K562 (cell line): ENCODE measurements around the gene PDIA3. TPM values are rescaled to one million over a fixed set of nuclear protein-coding genes. Genes with fewer than 3 reads are reported as not detected.
"Not testable (repeated sequence)": the region's sequence is repeated elsewhere in the genome, so short reads cannot be mapped to it uniquely, and the experiment has no call there.

Experiments used
- CBX1 ChIP-seq: sonication (generic); IDR thresholded peaks from 2 replicates; pipeline ENCODE4 v1.6.1; 2016; ENCODE audit warnings: antibody characterized with exemption, low read depth, mild to moderate bottlenecking
- CCNT2 ChIP-seq: IDR thresholded peaks from 2 replicates; pipeline ENCODE4 v1.6.1; 2011; ENCODE audit warnings: borderline replicate concordance, low read depth, mild to moderate bottlenecking, moderate library complexity, mixed read lengths, low read length; ENCODE audit not compliant: insufficient read length; ENCODE audit errors: extremely low read depth
- CGGBP1 ChIP-seq: fragments of 250-450 bp; sonication (Bioruptor Pico); IDR thresholded peaks from 2 replicates; pipeline ENCODE4 v1.9.0; 2021; ENCODE audit warnings: mild to moderate bottlenecking
- CTBP1 ChIP-seq: fragments of 450-650 bp; IDR thresholded peaks from 2 replicates; pipeline ENCODE4 v1.6.1; 2016; ENCODE audit warnings: borderline replicate concordance
- ELF1 ChIP-seq: fragments of 200-800 bp; sonication (Bioruptor generic); IDR thresholded peaks from 2 replicates; pipeline ENCODE4 v1.6.1; 2016; ENCODE audit warnings: missing genetic modification characterization, missing compliant biosample characterization
- EP400 ChIP-seq: fragments of 450-650 bp; IDR thresholded peaks from 2 replicates; pipeline ENCODE4 v1.6.1; 2017; ENCODE audit warnings: antibody characterized with exemption, mild to moderate bottlenecking, moderate library complexity
- ESRRA ChIP-seq: fragments of 450-650 bp; IDR thresholded peaks from 2 replicates; pipeline ENCODE4 v1.6.1; 2014; ENCODE audit warnings: low read depth, mild to moderate bottlenecking, moderate library complexity, borderline replicate concordance
- FOXM1 ChIP-seq, 2 experiments: fragments of 450-650 bp in 1 of 2; sonication (generic) in 1 of 2; formaldehyde crosslinking in 1 of 2; IDR thresholded peaks; 2 replicates each; pipeline versions ENCODE4 v1.6.1 to v1.9.0; 2017 to 2022; ENCODE audit warnings: low read depth in 2 of 2, mild to moderate bottlenecking in 2 of 2, missing genetic modification reagents in 1 of 2, moderate library complexity in 1 of 2
- MAZ ChIP-seq, 2 experiments: fragments of 450-650 bp in 1 of 2; sonication (generic) in 1 of 2; formaldehyde crosslinking; IDR thresholded peaks in 1 of 2; conservative IDR thresholded peaks in 1 of 2; 2 replicates each; pipeline versions ENCODE4 v1.4.0 to v1.5.0; 2020; ENCODE audit warnings: mild to moderate bottlenecking in 1 of 2, missing genetic modification reagents in 1 of 2
- POLR2A ChIP-seq: fragments of 450-650 bp; conservative IDR thresholded peaks from 2 replicates; pipeline ENCODE4 v1.6.1; 2016
- RBBP5 ChIP-seq: fragments of 200-600 bp; sonication (generic); IDR thresholded peaks from 2 replicates; pipeline ENCODE4 v1.6.1; 2012; ENCODE audit warnings: borderline replicate concordance, mild to moderate bottlenecking, low read length, control low read depth, inconsistent platforms; ENCODE audit not compliant: insufficient read depth, poor library complexity, severe bottlenecking
- SMAD4 ChIP-seq: fragments of 250-450 bp; sonication (Bioruptor Pico); conservative IDR thresholded peaks from 2 replicates; pipeline ENCODE4 v1.8.0; 2021; ENCODE audit warnings: inconsistent platforms, mild to moderate bottlenecking, moderate library complexity
- SP1 ChIP-seq: sonication (generic); formaldehyde crosslinking; IDR thresholded peaks from 2 replicates; pipeline ENCODE4 v1.8.1; 2022; ENCODE audit warnings: mild to moderate bottlenecking, missing genetic modification reagents
- STAG1 ChIP-seq: sonication (generic); formaldehyde crosslinking; IDR thresholded peaks from 2 replicates; pipeline ENCODE4 v1.5.0; 2020; ENCODE audit warnings: missing genetic modification reagents, borderline replicate concordance
- ZFX ChIP-seq: sonication (generic); formaldehyde crosslinking; IDR thresholded peaks from 2 replicates; pipeline ENCODE4 v1.8.0; 2022; ENCODE audit warnings: mild to moderate bottlenecking, missing genetic modification reagents, moderate library complexity
- polyA plus RNA-seq, 8 experiments: library from polyadenylated mRNA; depleted of rRNA in 4 of 8; stranded (reverse) in 5 of 8; unstranded in 3 of 8; fragments of >200 nt; fragmentation: Nextera tagmentation in 2 of 8; fragmentation: Illumina TruSeq in 1 of 8; extraction: Ambion mirVana in 2 of 8; extraction: Trizol in 1 of 8; gene quantifications; 2 replicates each; pipeline versions ENCODE4 v1.2.1 to v1.2.3, GENCODE V29; 2011 to 2014; ENCODE audit warnings: inconsistent platforms in 1 of 8, missing spikeins in 1 of 8
- total RNA-seq, 7 experiments: library from RNA; depleted of rRNA in 6 of 7; stranded (reverse); fragments of >200 nt in 6 of 7; fragmentation: Illumina TruSeq in 2 of 7; extraction: Trizol in 2 of 7; gene quantifications; 2 replicates each; pipeline versions ENCODE4 v1.2.1 to v1.2.3, GENCODE V29; 2011 to 2021; ENCODE audit warnings: low replicate concordance in 1 of 7
- TF ChIP-seq, protein P1 (sequence below): sonication (generic); formaldehyde crosslinking; IDR thresholded peaks from 2 replicates; pipeline ENCODE4 v1.8.0; 2023; ENCODE audit warnings: mild to moderate bottlenecking, missing genetic modification reagents
- TF ChIP-seq, protein P2 (sequence below): sonication (generic); formaldehyde crosslinking; IDR thresholded peaks from 2 replicates; pipeline ENCODE4 v1.8.0; 2022; ENCODE audit warnings: mild to moderate bottlenecking, missing genetic modification reagents

PDIA3 gene
- total and polyA plus RNA-seq, 9 of the 15 experiments (the other 6 are each of a cell fraction or from before 2014, with no cell fraction given) = 13.5 to 386 (median 149) TPM

DNA sequence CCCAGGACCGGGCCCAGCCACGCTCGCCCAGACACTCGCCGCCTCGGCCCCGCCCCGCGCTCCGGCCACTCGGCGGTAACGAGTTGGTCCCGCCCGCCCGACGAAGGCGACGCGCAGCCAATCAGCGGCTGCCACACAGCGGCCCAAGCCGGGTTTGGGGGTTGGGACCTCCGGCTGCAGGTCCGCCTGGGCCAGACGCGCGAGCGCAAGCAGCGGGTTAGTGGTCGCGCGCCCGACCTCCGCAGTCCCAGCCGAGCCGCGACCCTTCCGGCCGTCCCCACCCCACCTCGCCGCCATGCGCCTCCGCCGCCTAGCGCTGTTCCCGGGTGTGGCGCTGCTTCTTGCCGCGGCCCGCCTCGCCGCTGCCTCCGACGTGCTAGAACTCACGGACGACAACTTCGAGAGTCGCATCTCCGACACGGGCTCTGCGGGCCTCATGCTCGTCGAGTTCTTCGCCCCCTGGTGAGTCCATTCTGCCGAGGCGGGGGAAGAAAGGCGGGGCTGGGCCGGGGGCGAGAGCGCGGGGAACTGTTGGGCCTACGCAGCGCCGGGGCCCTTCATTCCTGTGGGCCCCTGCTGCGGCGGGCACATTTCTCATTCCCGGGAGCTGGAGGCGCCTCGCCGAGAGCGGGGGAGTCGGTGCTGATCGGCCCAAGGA lies at the start of gene PDIA3 (continued):
- TF ChIP-seq, protein P1, sequence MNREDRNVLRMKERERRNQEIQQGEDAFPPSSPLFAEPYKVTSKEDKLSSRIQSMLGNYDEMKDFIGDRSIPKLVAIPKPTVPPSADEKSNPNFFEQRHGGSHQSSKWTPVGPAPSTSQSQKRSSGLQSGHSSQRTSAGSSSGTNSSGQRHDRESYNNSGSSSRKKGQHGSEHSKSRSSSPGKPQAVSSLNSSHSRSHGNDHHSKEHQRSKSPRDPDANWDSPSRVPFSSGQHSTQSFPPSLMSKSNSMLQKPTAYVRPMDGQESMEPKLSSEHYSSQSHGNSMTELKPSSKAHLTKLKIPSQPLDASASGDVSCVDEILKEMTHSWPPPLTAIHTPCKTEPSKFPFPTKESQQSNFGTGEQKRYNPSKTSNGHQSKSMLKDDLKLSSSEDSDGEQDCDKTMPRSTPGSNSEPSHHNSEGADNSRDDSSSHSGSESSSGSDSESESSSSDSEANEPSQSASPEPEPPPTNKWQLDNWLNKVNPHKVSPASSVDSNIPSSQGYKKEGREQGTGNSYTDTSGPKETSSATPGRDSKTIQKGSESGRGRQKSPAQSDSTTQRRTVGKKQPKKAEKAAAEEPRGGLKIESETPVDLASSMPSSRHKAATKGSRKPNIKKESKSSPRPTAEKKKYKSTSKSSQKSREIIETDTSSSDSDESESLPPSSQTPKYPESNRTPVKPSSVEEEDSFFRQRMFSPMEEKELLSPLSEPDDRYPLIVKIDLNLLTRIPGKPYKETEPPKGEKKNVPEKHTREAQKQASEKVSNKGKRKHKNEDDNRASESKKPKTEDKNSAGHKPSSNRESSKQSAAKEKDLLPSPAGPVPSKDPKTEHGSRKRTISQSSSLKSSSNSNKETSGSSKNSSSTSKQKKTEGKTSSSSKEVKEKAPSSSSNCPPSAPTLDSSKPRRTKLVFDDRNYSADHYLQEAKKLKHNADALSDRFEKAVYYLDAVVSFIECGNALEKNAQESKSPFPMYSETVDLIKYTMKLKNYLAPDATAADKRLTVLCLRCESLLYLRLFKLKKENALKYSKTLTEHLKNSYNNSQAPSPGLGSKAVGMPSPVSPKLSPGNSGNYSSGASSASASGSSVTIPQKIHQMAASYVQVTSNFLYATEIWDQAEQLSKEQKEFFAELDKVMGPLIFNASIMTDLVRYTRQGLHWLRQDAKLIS = peak; percentile 58; the same call in 1 of the 2 replicates
- peak; percentile 71; the same call in 1 of the 2 replicates for TF ChIP-seq CBX1
- peak; percentile 54 for TF ChIP-seq ELF1 (tag)
- peak; percentile 94 for TF ChIP-seq ZFX (CRISPR knock-in tag)
- not testable (repeated sequence) for TF ChIP-seq FOXM1 (IDR thresholded peaks at IDR 0.05; ENCODE audit: low read depth)
- peak; percentile 86; the same call in 1 of the 2 replicates for TF ChIP-seq FOXM1 (CRISPR knock-in tag; IDR thresholded peaks at IDR 0.05; ENCODE audit: low read depth)
- TF ChIP-seq CCNT2 = peak; percentile 54
- peak; percentile 10 to 15; a peak in 2 of 4 replicates for TF ChIP-seq MAZ (CRISPR knock-in tag; conservative IDR thresholded peaks at IDR 0.05 in 1 of 2, IDR thresholded peaks at IDR 0.05 in 1 of 2)
- 0 out of 2 replicates have a peak, but pooled peaks have one; percentile 27 for TF ChIP-seq ESRRA
- peak; percentile 66 for TF ChIP-seq RBBP5
- TF ChIP-seq, protein P2, sequence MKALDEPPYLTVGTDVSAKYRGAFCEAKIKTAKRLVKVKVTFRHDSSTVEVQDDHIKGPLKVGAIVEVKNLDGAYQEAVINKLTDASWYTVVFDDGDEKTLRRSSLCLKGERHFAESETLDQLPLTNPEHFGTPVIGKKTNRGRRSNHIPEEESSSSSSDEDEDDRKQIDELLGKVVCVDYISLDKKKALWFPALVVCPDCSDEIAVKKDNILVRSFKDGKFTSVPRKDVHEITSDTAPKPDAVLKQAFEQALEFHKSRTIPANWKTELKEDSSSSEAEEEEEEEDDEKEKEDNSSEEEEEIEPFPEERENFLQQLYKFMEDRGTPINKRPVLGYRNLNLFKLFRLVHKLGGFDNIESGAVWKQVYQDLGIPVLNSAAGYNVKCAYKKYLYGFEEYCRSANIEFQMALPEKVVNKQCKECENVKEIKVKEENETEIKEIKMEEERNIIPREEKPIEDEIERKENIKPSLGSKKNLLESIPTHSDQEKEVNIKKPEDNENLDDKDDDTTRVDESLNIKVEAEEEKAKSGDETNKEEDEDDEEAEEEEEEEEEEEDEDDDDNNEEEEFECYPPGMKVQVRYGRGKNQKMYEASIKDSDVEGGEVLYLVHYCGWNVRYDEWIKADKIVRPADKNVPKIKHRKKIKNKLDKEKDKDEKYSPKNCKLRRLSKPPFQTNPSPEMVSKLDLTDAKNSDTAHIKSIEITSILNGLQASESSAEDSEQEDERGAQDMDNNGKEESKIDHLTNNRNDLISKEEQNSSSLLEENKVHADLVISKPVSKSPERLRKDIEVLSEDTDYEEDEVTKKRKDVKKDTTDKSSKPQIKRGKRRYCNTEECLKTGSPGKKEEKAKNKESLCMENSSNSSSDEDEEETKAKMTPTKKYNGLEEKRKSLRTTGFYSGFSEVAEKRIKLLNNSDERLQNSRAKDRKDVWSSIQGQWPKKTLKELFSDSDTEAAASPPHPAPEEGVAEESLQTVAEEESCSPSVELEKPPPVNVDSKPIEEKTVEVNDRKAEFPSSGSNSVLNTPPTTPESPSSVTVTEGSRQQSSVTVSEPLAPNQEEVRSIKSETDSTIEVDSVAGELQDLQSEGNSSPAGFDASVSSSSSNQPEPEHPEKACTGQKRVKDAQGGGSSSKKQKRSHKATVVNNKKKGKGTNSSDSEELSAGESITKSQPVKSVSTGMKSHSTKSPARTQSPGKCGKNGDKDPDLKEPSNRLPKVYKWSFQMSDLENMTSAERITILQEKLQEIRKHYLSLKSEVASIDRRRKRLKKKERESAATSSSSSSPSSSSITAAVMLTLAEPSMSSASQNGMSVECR (CRISPR knock-in tag) = peak; percentile 75
- TF ChIP-seq CTBP1 = peak; percentile 36; the same call in 1 of the 2 replicates
- TF ChIP-seq SP1 (CRISPR knock-in tag) = peak; percentile 74
- peak; percentile 92 for TF ChIP-seq POLR2A
- 0 out of 2 replicates have a peak, but pooled peaks have one; percentile 29 for TF ChIP-seq CGGBP1 (CRISPR knock-in tag)
- 0 out of 2 replicates have a peak, but pooled peaks have one; percentile 26 for TF ChIP-seq STAG1 (CRISPR knock-in tag)
- peak; percentile 91 for TF ChIP-seq EP400
- TF ChIP-seq SMAD4 (CRISPR knock-in tag) = peak; percentile 72; the same call in 1 of the 2 replicates
